HG02981 (cell line): ENCODE data around the gene LAMB1.
"Not testable (repeated sequence)": the region's sequence is repeated elsewhere in the genome, so short reads cannot be mapped to it uniquely, and the experiment has no call there.

Source experiments
- ATAC-seq: cut with Tn5 transposase; IDR thresholded peaks from one replicate; pipeline ENCODE4 v1.9.1; 2021; ENCODE audit warnings: mild to moderate bottlenecking, moderate library complexity; ENCODE audit not compliant: unreplicated experiment

LAMB1 gene

DNA sequence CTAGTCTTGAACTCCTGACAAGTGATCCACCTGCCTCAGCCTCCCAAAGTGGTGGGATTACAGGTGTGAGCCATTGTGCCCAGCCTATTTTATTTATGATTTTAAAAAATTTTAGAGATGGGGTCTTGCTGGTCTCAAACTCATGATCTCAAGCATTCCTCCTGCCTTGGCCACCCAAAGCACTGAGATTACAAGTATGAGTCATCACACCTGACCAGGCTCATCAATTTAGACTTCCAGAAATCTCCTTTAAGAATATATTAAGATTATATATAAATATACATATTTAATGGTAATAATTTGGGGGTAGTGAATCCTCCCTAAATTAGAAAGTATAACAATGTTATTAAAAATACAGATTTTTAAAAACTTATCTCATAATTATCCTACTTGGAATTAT, 29.1 kb downstream of the LAMB1 start:
- no peak for ATAC-seq

GRCh38 chr7:107972941-107973376, 30.0 kb downstream of the LAMB1 start:
- ATAC-seq = no peak

DNA sequence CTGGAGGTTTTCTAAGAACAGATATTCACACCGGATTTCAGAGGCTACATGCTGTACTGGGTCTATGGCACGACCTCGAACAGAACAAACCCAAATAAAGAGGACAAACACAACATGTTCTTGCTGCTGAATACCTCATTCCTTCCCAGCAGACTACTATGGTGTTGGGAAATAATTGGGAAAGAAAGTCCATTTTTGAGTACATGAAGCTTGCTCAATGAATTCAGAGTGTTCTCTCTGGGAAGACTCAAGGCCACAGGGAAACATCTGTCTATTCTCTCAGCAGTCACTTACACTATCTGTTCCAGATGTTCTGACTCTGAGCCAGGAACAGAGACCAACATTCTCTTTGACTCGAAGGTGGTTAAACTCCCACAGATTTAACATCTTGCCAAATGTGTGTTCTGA, 30.9 kb downstream of the LAMB1 start:
- ATAC-seq = no peak

GRCh38 chr7:107971613-107972012, 31.3 kb downstream of the LAMB1 start:
- no peak for ATAC-seq

- ATAC-seq = no peak
Observed at GRCh38 chr7:107971100-107971499, 31.9 kb downstream of the LAMB1 start.

- ATAC-seq = no peak
Observed at GRCh38 chr7:107969856-107970255, 33.1 kb downstream of the LAMB1 start.

DNA sequence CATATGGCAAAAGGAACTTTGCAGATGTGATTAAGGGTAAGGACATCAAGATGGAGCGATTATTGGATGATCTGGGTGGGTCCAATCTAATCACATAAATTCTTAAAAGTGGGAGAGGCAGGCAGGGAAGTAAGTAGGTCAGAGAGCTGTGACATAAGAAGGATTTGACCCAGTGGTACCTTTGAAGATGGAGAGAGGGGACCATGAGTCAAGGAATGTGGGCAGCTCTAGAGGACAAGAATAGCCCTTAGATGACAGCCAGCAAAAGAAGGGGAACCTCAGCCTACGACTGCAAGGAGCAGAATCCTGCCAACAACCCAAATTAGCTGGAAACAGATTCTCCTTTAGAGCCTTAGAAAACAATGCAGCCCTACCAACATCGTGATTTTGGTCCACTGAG, 34.5 kb downstream of the LAMB1 start:
- no peak for ATAC-seq

DNA sequence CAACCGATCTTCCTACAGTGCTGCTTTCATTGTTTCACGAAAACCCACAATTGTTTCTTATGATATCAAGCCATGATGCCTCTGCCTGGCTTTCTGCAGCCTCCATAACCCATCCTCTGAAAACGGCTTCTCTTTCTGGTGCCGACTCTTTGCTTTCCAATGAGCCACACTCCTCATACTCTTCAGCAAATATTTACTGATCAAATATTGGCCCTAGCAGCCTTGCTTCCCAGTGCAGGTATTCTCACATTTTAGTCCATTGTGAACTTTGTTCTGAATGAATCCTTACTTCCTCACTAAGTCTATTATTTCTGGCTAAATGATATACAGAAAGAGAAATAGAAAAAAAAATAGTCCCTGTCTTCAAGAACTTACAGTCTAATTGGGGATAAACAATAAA, 35.5 kb downstream of the LAMB1 start:
- no peak for ATAC-seq

DNA sequence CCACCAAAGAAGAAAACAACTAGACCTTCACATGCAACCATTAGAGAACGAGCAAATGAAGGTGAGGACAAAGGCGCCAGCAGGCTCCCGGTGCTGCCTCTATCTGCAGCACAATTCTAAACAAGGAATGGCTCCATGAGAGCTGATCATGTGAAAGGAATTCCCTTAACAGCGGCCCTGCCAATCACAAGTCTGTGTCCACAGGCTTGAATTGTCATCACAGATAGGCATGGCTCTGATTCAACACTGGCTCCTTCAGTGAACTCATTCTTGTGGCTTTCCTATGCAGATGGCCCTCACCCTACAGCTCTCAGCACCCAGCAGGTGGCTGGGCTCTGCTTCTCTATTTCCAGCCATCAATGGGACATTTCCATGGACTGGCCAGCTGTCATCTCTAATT, 36.2 kb downstream of the LAMB1 start:
- ATAC-seq = no peak

GRCh38 chr7:107964510-107964909, 38.5 kb downstream of the LAMB1 start:
- no peak for ATAC-seq

DNA sequence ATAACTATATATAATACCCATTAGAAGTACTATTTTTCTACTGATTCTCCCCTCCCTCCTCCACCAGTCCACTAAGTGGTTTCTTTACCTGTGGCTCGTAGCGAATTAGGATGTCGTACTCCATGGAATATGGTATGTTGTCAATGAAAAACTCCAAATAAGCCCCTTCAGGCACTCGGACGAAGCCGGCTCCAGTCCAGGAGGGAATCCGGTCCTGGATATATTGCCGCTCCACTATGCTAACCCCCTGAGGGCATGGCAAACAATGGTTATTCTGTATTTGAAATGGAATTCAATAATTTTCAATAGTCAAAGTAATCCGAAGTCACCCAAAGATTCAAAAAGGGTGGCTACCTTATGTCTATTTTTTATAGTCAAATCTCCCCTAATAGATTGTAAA, 40.1 kb downstream of the LAMB1 start:
- ATAC-seq = no peak

- no peak for ATAC-seq
Observed at GRCh38 chr7:107961405-107961804, 41.6 kb downstream of the LAMB1 start.

DNA sequence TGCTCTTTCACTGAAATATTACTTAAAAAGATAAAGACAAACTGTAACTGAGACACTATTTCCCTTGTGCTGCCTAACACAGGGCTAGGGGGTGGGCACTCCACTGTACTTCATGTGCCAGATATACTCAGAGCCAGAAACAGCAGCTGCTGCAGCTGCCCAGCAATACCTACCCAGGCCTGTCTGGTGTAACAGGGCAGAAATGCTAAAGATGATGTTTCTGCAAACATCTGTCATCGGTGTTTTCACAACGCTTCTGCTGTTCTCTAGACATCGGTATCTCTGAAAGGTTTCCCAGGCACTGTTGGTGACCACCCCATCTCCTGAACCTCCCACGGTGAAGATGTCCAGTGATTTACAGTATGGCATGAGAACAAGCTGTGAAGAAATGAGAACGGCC, 42.7 kb downstream of the LAMB1 start:
- ATAC-seq = no peak

DNA sequence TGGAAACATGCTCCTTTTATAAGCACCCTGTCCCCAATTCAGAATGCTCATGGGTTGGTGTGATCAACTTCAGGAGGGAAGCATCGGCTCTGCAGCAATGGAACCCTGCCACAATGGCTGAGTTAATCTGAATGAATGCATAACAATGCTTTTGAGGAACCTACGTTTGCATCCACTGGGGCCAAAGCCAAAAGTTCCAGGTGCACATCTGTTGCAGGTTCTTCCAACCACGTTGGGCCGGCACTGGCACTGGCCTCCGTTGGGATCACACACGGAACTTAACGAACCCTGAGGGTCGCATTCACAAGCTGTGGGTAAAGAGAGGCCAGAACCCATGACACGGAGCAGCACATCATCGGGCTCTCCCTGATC, 43.4 kb downstream of the LAMB1 start:
- ATAC-seq = no peak

GRCh38 chr7:107958764-107959526, 44.0 kb downstream of the LAMB1 start:
- ATAC-seq = no peak

GRCh38 chr7:107957436-107957835, 45.5 kb downstream of the LAMB1 start:
- no peak for ATAC-seq

- ATAC-seq = not testable (repeated sequence)
Observed at GRCh38 chr7:107956950-107957349, 46.0 kb downstream of the LAMB1 start.

DNA sequence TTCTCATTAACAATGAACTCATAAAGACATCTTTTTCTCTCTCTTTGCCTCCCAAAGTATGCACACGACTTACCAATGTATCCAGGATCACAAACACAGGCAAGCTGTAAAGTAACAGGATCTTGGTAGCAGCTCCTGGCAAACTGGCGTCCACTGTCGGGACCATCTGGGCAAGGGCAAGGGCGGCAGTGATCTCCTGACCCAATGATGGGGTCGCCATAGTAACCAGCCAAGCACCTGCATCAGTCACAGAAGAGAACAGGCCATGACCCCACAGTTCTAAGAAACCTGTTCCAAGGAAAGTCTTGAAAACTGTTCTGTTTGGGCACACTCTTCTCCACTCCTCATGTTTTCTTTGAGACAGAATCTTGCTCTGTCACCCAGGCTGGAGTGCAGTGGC, 47.6 kb downstream of the LAMB1 start:
- no peak for ATAC-seq

DNA sequence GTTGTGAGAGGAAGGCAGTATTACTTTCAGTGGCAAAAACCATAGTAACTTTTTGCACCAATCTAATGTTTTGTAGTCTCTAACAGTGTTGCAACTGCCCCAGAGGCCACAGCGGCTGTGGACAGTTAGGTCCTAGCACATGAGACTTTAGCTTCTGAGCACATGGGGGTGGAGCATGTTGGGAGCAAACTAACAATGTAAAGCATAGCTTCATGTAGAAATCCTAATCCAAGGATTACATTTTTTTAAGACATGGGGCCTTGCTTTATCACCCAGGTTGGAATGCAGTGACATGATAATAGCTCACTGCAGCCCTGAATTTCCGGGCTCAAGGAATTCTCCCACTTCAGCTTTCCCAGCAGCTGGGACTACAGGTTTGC, 49.0 kb downstream of the LAMB1 start:
- ATAC-seq = no peak

GRCh38 chr7:107953265-107953923, 49.6 kb downstream of the LAMB1 start:
- ATAC-seq = no peak

- ATAC-seq = no peak
Observed at GRCh38 chr7:107951896-107952295, 51.1 kb downstream of the LAMB1 start.

DNA sequence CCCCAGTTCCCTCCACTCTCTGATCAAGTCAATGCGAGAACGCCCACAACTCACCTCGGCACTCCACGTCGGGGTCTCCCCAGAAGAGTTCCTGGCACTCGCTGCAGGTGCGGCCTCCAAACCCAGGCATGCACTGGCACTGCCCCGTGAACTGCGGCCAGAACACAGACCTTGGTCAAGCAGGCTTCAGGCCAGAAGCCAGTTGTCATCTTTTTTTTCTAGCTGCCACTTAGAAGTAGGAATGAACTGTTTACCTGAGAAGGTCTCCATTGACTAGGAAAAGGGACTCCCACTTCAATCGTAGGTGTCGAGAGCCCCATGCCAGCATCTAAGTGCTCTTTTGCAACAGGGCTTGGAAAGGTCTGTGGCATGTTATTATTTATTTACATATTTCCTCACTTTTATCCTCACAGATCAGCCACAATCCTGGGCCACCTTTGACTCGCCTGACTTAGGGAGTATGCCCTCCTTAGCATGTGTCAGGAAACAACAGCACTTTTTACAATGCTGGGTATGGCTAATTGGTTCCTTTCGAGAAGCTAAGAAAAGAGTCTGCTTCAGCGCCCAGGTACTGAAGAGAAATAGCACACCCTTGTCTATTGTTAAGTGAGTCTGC, 51.7 kb downstream of the LAMB1 start:
- ATAC-seq = no peak
